Caco-2 (cell line): Measurements from ENCODE around the gene CLDN9. TPM values are rescaled to one million over a fixed set of nuclear protein-coding genes. Genes with fewer than 3 reads are reported as not detected.

Source experiments
- BruUV-seq: library from RNA; stranded (reverse); fragments of 400-500 nt; replicated peaks from 2 replicates; lab custom pipeline; 2021; lab: Mats Ljungman, UMichigan
- CTCF ChIA-PET: fragments of 300-600 bp; sonication (Branson Sonifier 250); formaldehyde crosslinking; loops from one replicate; lab custom pipeline; 2022; ENCODE audit warnings: antibody characterized with exemption; lab: Charles Lee
- POLR2A ChIA-PET: fragments of 300-600 bp; sonication (Branson Sonifier 250); formaldehyde crosslinking; loops from one replicate; lab custom pipeline; 2022; ENCODE audit warnings: antibody characterized with exemption; lab: Charles Lee
- DNase-seq, 2 experiments: peaks; one replicate each; pipeline versions ENCODE4 v3.0.0 to v3.0.0-alpha.2; 2020 to 2022
- H3K27me3 ChIP-seq: replicated peaks from 2 replicates; pipeline ENCODE4 v1.6.0; 2011; ENCODE audit warnings: low read length; ENCODE audit not compliant: control insufficient read depth, insufficient read depth
- H3K36me3 ChIP-seq: 2 replicates; pipeline ENCODE4 v1.5.1; 2011; ENCODE audit warnings: low read length; ENCODE audit not compliant: control insufficient read depth, insufficient read depth
- H3K4me1 ChIP-seq: fragments of 250-450 bp; sonication (Bioruptor Pico); 2 replicates; pipeline ENCODE4 v1.5.1; 2020; ENCODE audit warnings: mild to moderate bottlenecking
- H3K4me3 ChIP-seq: 2 replicates; pipeline ENCODE4 v1.5.1; 2011; ENCODE audit warnings: low read depth, mild to moderate bottlenecking, control low read depth, low read length
- H3K9me3 ChIP-seq: fragments of 250-450 bp; sonication (Bioruptor Pico); 2 replicates; pipeline ENCODE4 v1.5.1; 2020; ENCODE audit warnings: mild to moderate bottlenecking, moderate library complexity
- H3K27ac Mint-ChIP-seq: one replicate; pipeline ENCODE4 v1.8.0; 2022; ENCODE audit warnings: mixed read lengths; ENCODE audit not compliant: unreplicated experiment
- H3K27me3 Mint-ChIP-seq: one replicate; pipeline ENCODE4 v1.8.0; 2022; ENCODE audit warnings: mixed read lengths; ENCODE audit not compliant: insufficient read depth, unreplicated experiment
- H3K36me3 Mint-ChIP-seq: one replicate; pipeline ENCODE4 v1.8.0; 2022; ENCODE audit warnings: mild to moderate bottlenecking, mixed read lengths; ENCODE audit not compliant: insufficient read depth, unreplicated experiment
- H3K4me1 Mint-ChIP-seq: one replicate; pipeline ENCODE4 v1.8.0; 2022; ENCODE audit warnings: low read depth, mixed read lengths; ENCODE audit not compliant: unreplicated experiment
- H3K4me3 Mint-ChIP-seq: one replicate; pipeline ENCODE4 v1.8.0; 2022; ENCODE audit warnings: mild to moderate bottlenecking, moderate library complexity, mixed read lengths; ENCODE audit not compliant: unreplicated experiment
- H3K9me3 Mint-ChIP-seq: one replicate; pipeline ENCODE4 v1.8.0; 2022; ENCODE audit warnings: mixed read lengths; ENCODE audit not compliant: unreplicated experiment
- CTCF ChIP-seq, 2 experiments: fragments of 200-600 bp in 1 of 2; IDR thresholded peaks; 1 replicate in 1 of 2; 2 replicates in 1 of 2; pipeline versions ENCODE4 v1.5.1 to v1.8.0; 2011 to 2022; ENCODE audit warnings: antibody characterized with exemption in 1 of 2, control low read depth in 1 of 2, inconsistent platforms in 1 of 2, low read depth in 1 of 2, low read length in 1 of 2, mild to moderate bottlenecking in 1 of 2, moderate library complexity in 1 of 2; ENCODE audit not compliant: insufficient read depth in 1 of 2, severe bottlenecking in 1 of 2, unreplicated experiment in 1 of 2
- intact Hi-C: fragments of 100-400 bp; cut with micrococcal nuclease; formaldehyde crosslinking; loops from one replicate; pipeline ENCODE4 v1.10.0; 2022; ENCODE audit not compliant: unreplicated experiment
- total RNA-seq: library from RNA; stranded (reverse); gene quantifications from 2 replicates; pipeline ENCODE4 v1.2.3, GENCODE V29; 2022

Gene CLDN9
- total RNA-seq, 1 experiment from 2014 or later, result 0.79 TPM

GRCh38 chr16:2986623-2987188 lies 26.0 kb upstream of the CLDN9 start:
- TF ChIP-seq CTCF (IDR thresholded peaks at IDR 0.05; ENCODE audit: insufficient read depth in 1 of 2, low read depth in 1 of 2, low read length in 1 of 2, severe bottlenecking in 1 of 2, unreplicated experiment in 1 of 2), result no peak
- Histone ChIP-seq H3K36me3 (no peaks in the 10 kb centered on the region), H3K9me3 (no peaks in the 10 kb centered on the region), H3K4me3 (no peak overlapping the region), H3K4me1 (0 out of 2 replicates have a peak, but pooled peaks cover 8% of the 10 kb centered on the region), H3K27me3 (no peaks in the 10 kb centered on the region)
- no TSS peak for BruUV-seq
- no peaks in the 10 kb centered on the region for H3K9me3 Mint-ChIP-seq
- H3K27me3 Mint-ChIP-seq, result no peaks in the 10 kb centered on the region
- intact Hi-C loops, result no loop called here
- H3K4me1 Mint-ChIP-seq, result no peaks in the 10 kb centered on the region
- no peak overlapping the region for H3K27ac Mint-ChIP-seq
- CTCF ChIA-PET, result no interaction called here
- no peaks in the 10 kb centered on the region for H3K36me3 Mint-ChIP-seq
- DNase-seq, result no peak
- POLR2A ChIA-PET, result no interaction called here
- no peak overlapping the region for H3K4me3 Mint-ChIP-seq

- Mint-ChIP-seq H3K27me3 (no peaks in the 10 kb centered on the region), H3K27ac (no peak overlapping the region), H3K9me3 (no peaks in the 10 kb centered on the region), H3K36me3 (no peaks in the 10 kb centered on the region), H3K4me1 (no peaks in the 10 kb centered on the region), H3K4me3 (no peak overlapping the region)
- intact Hi-C loops, result no loop called here
- DNase-seq, result no peak
- H3K4me1 ChIP-seq, result 0 out of 2 replicates have a peak, but pooled peaks cover 8% of the 10 kb centered on the region
- H3K9me3 ChIP-seq, result no peaks in the 10 kb centered on the region
- BruUV-seq, result no TSS peak
- no peak for TF ChIP-seq CTCF (IDR thresholded peaks at IDR 0.05; ENCODE audit: insufficient read depth in 1 of 2, low read depth in 1 of 2, low read length in 1 of 2, severe bottlenecking in 1 of 2, unreplicated experiment in 1 of 2)
- no peak overlapping the region for H3K4me3 ChIP-seq
- H3K27me3 ChIP-seq, result no peaks in the 10 kb centered on the region
- POLR2A ChIA-PET, result no interaction called here
- CTCF ChIA-PET, result no interaction called here
- H3K36me3 ChIP-seq, result no peaks in the 10 kb centered on the region
Measured at GRCh38 chr16:2987286-2987685, 25.4 kb upstream of the CLDN9 start.

GRCh38 chr16:2987833-2988232 lies 24.9 kb upstream of the CLDN9 start:
- ChIA-PET POLR2A (no interaction called here), CTCF (no interaction called here)
- no peaks in the 10 kb centered on the region for H3K36me3 ChIP-seq
- no peaks in the 10 kb centered on the region for H3K9me3 ChIP-seq
- H3K27me3 ChIP-seq, result no peaks in the 10 kb centered on the region
- H3K4me3 ChIP-seq, result no peak overlapping the region
- Mint-ChIP-seq H3K36me3 (no peaks in the 10 kb centered on the region), H3K27ac (no peak overlapping the region), H3K27me3 (no peaks in the 10 kb centered on the region), H3K4me3 (no peak overlapping the region), H3K4me1 (no peaks in the 10 kb centered on the region), H3K9me3 (no peaks in the 10 kb centered on the region)
- no peak for TF ChIP-seq CTCF (IDR thresholded peaks at IDR 0.05; ENCODE audit: insufficient read depth in 1 of 2, low read depth in 1 of 2, low read length in 1 of 2, severe bottlenecking in 1 of 2, unreplicated experiment in 1 of 2)
- H3K4me1 ChIP-seq, result 0 out of 2 replicates have a peak, but pooled peaks cover 8% of the 10 kb centered on the region
- no peak for DNase-seq
- intact Hi-C loops, result no loop called here
- no TSS peak for BruUV-seq
